Lower lobe of right lung (tissue), 2 donors: ENCODE results near the gene DGKK. TPM values are rescaled to one million over a fixed set of nuclear protein-coding genes. Genes with fewer than 3 reads are reported as not detected.
A peak's percentile ranks its signal among the peaks of the same experiment; 100 is the strongest.

Experiments
- ATAC-seq, 2 donors: fragments of 200-7000 bp; cut with Tn5 transposase; one replicate each; pipeline ENCODE4 v1.9.1; 2020 to 2022; ENCODE audit warnings: mild to moderate bottlenecking in 2 of 2, moderate library complexity in 2 of 2
- DNase-seq: peaks from one replicate; pipeline ENCODE4 v3.0.0-alpha.2; 2020
- H3K27ac ChIP-seq: fragments of 200-600 bp; one replicate; pipeline ENCODE4 v1.8.0; 2022
- H3K27me3 ChIP-seq: fragments of 200-600 bp; one replicate; pipeline ENCODE4 v1.8.0; 2022; ENCODE audit warnings: low read depth
- H3K36me3 ChIP-seq: fragments of 200-600 bp; one replicate; pipeline ENCODE4 v1.8.0; 2022; ENCODE audit warnings: mild to moderate bottlenecking
- H3K4me1 ChIP-seq: fragments of 200-600 bp; one replicate; pipeline ENCODE4 v1.8.0; 2022
- H3K4me3 ChIP-seq: fragments of 200-600 bp; one replicate; pipeline ENCODE4 v1.8.0; 2022; ENCODE audit warnings: mild to moderate bottlenecking
- H3K9me3 ChIP-seq: fragments of 200-600 bp; one replicate; pipeline ENCODE4 v1.8.0; 2022
- intact Hi-C: fragments of 100-400 bp; cut with DNase I; formaldehyde crosslinking; loops from one replicate; pipeline ENCODE4 v1.11.0; 2022
- total RNA-seq: library from RNA; stranded (reverse); fragmentation: NEBNext Ultra II Directional; extraction: Animal tissue kit (Norgen Biotek cat#: 25700); gene quantifications from one replicate; pipeline ENCODE4 v1.2.1, GENCODE V29; 2021
- TF ChIP-seq, protein P1 (sequence below): fragments of 200-600 bp; IDR thresholded peaks from one replicate; pipeline ENCODE4 v1.8.0; 2022; ENCODE audit warnings: antibody characterized with exemption, mild to moderate bottlenecking
- donor health status: DM: no; HTN: yes; CAD: no; lungs with severe emphysema.

Gene DGKK
- total RNA-seq, 1 donor from 2014 or later, result 0.21 TPM

DNA sequence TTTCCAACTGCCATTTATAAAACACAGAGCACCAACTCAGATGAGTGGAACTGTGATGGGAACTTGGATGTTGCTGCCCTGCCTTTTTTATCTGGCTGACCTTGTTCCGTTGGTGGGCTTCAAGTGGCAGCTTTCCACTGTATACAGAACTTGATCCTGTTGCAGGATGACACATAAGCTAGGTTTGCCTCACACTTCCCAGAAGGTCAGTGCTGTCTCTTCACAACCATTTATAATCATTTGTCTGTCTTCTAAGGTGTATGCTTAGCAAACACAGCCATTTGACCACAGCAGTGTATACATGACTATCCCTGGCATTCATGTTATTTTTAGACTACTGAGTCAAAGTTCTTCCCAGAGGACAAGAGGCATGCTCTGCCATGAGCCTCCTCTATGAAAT, 20.3 kb downstream of the DGKK start:
- no peak for DNase-seq
- no peaks in the 10 kb centered on the region for H3K4me1 ChIP-seq

DNA sequence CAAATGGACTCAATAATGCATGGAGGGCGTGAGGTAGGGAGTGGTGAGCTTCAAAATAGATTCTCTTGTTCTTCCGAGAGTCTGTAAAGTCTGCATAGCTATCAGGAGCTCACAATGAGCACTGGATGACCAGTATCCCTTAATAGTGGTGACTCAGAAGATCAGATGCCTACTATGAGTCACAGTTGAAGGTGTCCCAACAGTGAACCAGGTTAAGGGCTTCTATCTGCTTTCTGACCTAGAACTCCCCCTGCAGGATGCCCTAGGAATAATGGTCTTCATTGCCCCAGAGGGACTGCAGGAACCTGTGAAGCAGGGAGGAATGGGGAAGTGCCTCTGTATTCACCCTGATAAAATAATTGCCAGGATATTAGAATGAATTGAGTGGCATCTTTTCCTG, 22.1 kb downstream of the DGKK start:
- ATAC-seq, result peak in 1 of 2 donors; percentile 48
- Histone ChIP-seq H3K4me3 (no peak overlapping the region), H3K27me3 (no peaks in the 10 kb centered on the region), H3K36me3 (no peaks in the 10 kb centered on the region), H3K27ac (no peak overlapping the region), H3K9me3 (no peaks in the 10 kb centered on the region), H3K4me1 (no peaks in the 10 kb centered on the region)
- TF ChIP-seq, protein P1, sequence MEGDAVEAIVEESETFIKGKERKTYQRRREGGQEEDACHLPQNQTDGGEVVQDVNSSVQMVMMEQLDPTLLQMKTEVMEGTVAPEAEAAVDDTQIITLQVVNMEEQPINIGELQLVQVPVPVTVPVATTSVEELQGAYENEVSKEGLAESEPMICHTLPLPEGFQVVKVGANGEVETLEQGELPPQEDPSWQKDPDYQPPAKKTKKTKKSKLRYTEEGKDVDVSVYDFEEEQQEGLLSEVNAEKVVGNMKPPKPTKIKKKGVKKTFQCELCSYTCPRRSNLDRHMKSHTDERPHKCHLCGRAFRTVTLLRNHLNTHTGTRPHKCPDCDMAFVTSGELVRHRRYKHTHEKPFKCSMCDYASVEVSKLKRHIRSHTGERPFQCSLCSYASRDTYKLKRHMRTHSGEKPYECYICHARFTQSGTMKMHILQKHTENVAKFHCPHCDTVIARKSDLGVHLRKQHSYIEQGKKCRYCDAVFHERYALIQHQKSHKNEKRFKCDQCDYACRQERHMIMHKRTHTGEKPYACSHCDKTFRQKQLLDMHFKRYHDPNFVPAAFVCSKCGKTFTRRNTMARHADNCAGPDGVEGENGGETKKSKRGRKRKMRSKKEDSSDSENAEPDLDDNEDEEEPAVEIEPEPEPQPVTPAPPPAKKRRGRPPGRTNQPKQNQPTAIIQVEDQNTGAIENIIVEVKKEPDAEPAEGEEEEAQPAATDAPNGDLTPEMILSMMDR, result no peak
- no peak for DNase-seq
- intact Hi-C loops, result no loop called here

More for the DNA sequence above, 20.3 kb downstream of the DGKK start:
- ATAC-seq, result no peak
- no peaks in the 10 kb centered on the region for H3K36me3 ChIP-seq
- H3K4me3 ChIP-seq, result no peak overlapping the region
- H3K9me3 ChIP-seq, result no peaks in the 10 kb centered on the region
- H3K27ac ChIP-seq, result no peak overlapping the region
- intact Hi-C loops, result no loop called here
- no peaks in the 10 kb centered on the region for H3K27me3 ChIP-seq
- TF ChIP-seq, protein P1, result no peak

- intact Hi-C loops, result no loop called here
- H3K4me3 ChIP-seq, result no peak overlapping the region
- H3K4me1 ChIP-seq, result no peaks in the 10 kb centered on the region
- ATAC-seq (no peak), DNase-seq (no peak)
- no peak overlapping the region for H3K27ac ChIP-seq
- no peaks in the 10 kb centered on the region for H3K36me3 ChIP-seq
- TF ChIP-seq, protein P1, result no peak
- no peaks in the 10 kb centered on the region for H3K27me3 ChIP-seq
- H3K9me3 ChIP-seq, result no peaks in the 10 kb centered on the region
These were observed 23.1 kb downstream of the DGKK start for GRCh38 chrX:50447535-50447934.

DNA sequence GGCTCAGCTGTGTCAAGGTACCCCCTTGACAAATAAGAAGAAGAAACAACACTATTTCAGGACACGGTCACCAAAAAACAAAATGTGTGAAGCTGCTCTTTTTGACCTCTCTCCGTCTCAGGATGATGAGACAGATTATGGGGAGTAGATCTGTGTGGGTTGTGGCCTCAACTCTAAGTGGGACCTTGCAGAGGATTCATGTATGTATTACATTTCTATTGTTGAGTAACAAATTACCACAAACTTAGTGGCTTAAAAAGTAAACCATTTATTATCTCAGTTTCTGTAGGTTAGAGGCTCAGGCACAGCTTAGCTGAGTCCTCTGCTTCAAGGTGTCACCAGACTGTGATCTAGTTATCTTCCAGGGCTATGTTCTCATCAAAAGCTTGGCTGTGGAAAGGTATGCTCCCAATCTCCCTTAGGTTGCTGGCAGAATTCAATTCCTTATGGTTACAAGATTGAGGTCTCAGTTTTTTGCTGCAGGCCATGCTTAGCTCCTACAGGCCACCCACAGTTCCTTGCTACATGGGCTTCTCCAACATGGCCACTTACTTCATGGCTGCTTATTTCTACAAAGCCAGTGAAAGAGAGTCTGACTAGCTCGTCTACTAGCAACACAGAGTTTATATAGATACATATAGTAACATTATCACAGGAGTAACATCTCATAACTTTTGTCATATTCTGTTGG, 28.1 kb downstream of the DGKK start:
- DNase-seq (no peak), ATAC-seq (no peak)
- Histone ChIP-seq H3K4me3 (no peak overlapping the region), H3K27me3 (no peaks in the 10 kb centered on the region), H3K4me1 (no peaks in the 10 kb centered on the region), H3K27ac (no peak overlapping the region), H3K36me3 (no peaks in the 10 kb centered on the region), H3K9me3 (no peaks in the 10 kb centered on the region)
- TF ChIP-seq, protein P1, result no peak
- intact Hi-C loops, result no loop called here

DNA sequence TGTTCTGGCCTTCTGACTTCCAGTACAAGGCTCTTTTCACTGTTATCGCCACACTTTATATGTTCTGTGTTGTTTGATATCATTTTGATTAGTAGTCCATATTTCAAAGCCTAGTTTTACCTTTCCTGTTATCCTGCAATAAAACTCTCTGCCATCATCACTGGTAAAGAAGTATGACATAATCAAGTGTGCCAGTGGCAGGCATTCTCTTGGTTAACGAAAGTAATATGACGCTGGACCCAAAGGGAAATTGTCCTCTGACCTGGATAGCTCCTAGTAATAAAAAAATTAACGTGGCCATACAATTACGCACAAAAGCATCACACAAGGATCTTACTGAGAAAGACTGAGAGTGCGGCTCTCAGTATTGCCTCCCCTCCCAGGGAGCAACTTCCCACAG, 33.8 kb downstream of the DGKK start:
- intact Hi-C loops, result no loop called here
- Histone ChIP-seq H3K36me3 (no peaks in the 10 kb centered on the region), H3K4me3 (no peak overlapping the region), H3K27me3 (no peaks in the 10 kb centered on the region), H3K4me1 (no peaks in the 10 kb centered on the region), H3K27ac (no peak overlapping the region), H3K9me3 (no peaks in the 10 kb centered on the region)
- DNase-seq, result no peak
- no peak for ATAC-seq
- TF ChIP-seq, protein P1, result no peak
